Activated T-cell treated with anti-CD3 and anti-CD28 coated beads, Interleukin-2, amount 50 U/mL, for 72 hours (primary cell): Measurements from ENCODE around the gene ZG16B. TPM values are rescaled to one million over a fixed set of nuclear protein-coding genes. Genes with fewer than 3 reads are reported as not detected.

Source experiments
- ATAC-seq, 2 donors: fragments of 150-1000 bp; cut with Tn5 transposase; replicated peaks in 1 of 2; 2 replicates each; pipeline ENCODE4 v1.10.0; 2021; ENCODE audit warnings: moderate library complexity in 2 of 2, mild to moderate bottlenecking in 1 of 2
- DNase-seq, 2 donors: peaks; one replicate each; pipeline ENCODE4 v3.0.0; 2021 to 2022; ENCODE audit warnings: mixed read lengths in 1 of 2
- H3K27ac Mint-ChIP-seq: one replicate; pipeline ENCODE4 v1.8.0; 2022; ENCODE audit warnings: mild to moderate bottlenecking, moderate library complexity, mixed read lengths
- H3K27me3 Mint-ChIP-seq: one replicate; pipeline ENCODE4 v1.8.0; 2022; ENCODE audit warnings: low read depth, mixed read lengths
- H3K36me3 Mint-ChIP-seq, 2 donors: one replicate each; pipeline ENCODE4 v1.8.0; 2022; ENCODE audit warnings: mixed read lengths in 2 of 2, mild to moderate bottlenecking in 1 of 2; ENCODE audit not compliant: insufficient read depth in 2 of 2
- H3K4me1 Mint-ChIP-seq: one replicate; pipeline ENCODE4 v1.8.0; 2022; ENCODE audit warnings: low read depth, mixed read lengths
- H3K4me3 Mint-ChIP-seq, 2 donors: one replicate each; pipeline ENCODE4 v1.8.0; 2022; ENCODE audit warnings: mild to moderate bottlenecking in 2 of 2, mixed read lengths in 2 of 2, moderate library complexity in 2 of 2
- H3K9me3 Mint-ChIP-seq, 2 donors: one replicate each; pipeline ENCODE4 v1.8.0; 2022; ENCODE audit warnings: mixed read lengths in 2 of 2
- total RNA-seq, 2 donors: library from RNA; stranded (reverse); gene quantifications; one replicate each; pipeline ENCODE4 v1.2.3, GENCODE V29; 2022

ZG16B gene
- total RNA-seq, 2 donors from 2014 or later: 3.9 to 8.5 TPM

DNA sequence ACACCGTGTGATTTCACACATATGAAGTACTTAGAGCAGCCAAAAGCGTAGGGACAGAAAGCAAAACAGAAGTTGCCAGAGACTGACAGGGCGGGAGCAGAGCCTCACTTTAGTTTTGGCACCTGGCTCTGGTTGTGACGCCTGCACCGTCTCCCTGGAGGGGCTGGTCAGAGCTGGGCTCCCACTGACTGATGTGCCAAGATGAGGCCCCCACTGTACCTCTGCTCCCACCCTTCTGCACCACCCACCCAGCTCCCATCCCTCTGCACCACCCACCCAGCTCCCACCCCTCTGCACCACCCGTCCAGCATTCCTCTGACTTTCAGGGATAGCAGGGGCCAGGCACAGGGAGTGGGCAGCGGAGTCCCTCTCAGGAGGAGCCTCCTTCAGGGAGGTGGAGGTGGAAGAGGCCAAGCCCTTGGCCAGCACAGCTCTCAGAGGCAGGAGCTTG lies 16.3 kb upstream of the ZG16B start:
- H3K9me3 Mint-ChIP-seq: peaks cover 0 to 3% of the 10 kb centered on the region in 2 donors
- DNase-seq: no peak
- H3K27me3 Mint-ChIP-seq: peaks cover 7% of the 10 kb centered on the region
- no peaks in the 10 kb centered on the region for H3K4me1 Mint-ChIP-seq
- no peak overlapping the region for H3K4me3 Mint-ChIP-seq
- no peaks in the 10 kb centered on the region for H3K36me3 Mint-ChIP-seq
- no peak overlapping the region for H3K27ac Mint-ChIP-seq
- no peak for ATAC-seq

DNA sequence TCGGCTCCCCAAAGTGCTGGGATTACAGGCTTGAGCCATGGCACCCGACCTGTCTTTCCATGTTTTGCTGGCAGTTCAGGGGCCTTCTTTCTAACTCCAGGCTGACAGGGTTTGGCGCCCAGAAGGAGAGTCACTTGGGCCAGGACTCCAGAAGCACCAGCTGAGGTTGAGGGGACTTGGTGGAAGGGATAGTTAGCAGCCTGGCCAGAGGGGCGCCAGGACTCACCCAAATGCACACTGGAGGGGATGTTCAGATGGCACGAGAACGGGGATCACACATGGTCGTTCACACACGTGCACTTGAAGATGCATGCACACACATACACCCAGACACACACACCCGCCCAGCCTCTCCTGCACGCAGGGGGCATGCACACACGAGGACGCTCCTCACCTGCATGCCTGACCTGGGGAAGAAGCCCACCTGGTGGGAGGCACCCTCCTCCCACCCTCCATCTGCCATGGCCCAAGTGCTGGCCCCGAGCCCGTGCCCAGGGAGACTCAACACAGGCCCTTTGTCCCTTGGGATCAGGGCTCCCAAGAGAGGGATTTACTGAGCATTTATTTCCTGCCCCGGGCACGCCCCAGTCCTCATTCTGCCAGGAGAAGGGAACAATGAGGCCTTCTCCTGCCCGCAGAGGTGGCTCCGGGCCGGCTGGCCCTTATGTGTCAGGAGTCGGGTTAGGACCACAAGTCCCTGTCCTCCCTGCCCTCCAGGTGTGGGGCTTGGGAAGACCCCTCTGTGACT lies 15.4 kb upstream of the ZG16B start:
- Mint-ChIP-seq H3K4me3 (no peak overlapping the region), H3K9me3 (no peaks in the 10 kb centered on the region), H3K36me3 (no peaks in the 10 kb centered on the region), H3K4me1 (no peaks in the 10 kb centered on the region), H3K27me3 (no peaks in the 10 kb centered on the region), H3K27ac (no peak overlapping the region)
- DNase-seq: no peak
- no peak for ATAC-seq

DNA sequence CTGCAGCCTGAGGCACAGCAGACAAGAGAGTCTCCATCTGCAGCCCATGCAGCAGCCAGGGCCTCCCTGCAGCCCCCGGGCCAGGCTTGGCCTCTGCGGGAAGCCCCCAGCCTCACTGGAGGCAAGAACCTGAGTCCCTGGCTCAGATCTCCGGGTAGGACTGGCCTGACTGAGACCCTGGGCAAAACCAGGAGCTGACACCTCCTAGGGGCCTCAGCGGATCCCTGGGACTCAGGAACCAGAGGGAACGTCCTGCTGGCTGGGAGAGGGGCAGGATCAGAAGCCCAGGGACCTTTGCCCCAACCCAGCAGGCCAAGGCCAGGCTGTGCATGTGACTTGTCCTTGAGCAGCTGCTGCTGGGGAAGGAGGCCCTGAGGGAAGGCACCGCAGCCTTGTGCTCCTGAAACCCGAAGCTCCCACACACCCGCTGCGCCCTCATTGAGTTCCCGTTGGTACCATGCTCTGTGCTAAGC lies 14.8 kb upstream of the ZG16B start:
- Mint-ChIP-seq H3K27me3 (no peaks in the 10 kb centered on the region), H3K4me3 (no peak overlapping the region), H3K36me3 (no peaks in the 10 kb centered on the region), H3K9me3 (no peaks in the 10 kb centered on the region), H3K4me1 (no peaks in the 10 kb centered on the region), H3K27ac (no peak overlapping the region)
- ATAC-seq (no peak), DNase-seq (no peak)

GRCh38 chr16:2816751-2817339 lies 13.3 kb upstream of the ZG16B start, which contains the start of gene PRSS21:
TSS of gene PRSS21 (plus strand) at chr16:2817237. CDS start at chr16:2817269, 32 bp downstream.
- peak; percentile 27 to 40 for DNase-seq

GRCh38 chr16:2817340-2818271 lies 12.5 kb upstream of the ZG16B start:
- Mint-ChIP-seq H3K4me3 (no peak overlapping the region), H3K4me1 (no peaks in the 10 kb centered on the region), H3K36me3 (no peaks in the 10 kb centered on the region), H3K9me3 (no peaks in the 10 kb centered on the region), H3K27me3 (no peaks in the 10 kb centered on the region), H3K27ac (no peak overlapping the region)
- DNase-seq: no peak
- no peak for ATAC-seq

More at GRCh38 chr16:2816751-2817339, 13.3 kb upstream of the ZG16B start, which contains the start of gene PRSS21:
- no peaks in the 10 kb centered on the region for H3K4me1 Mint-ChIP-seq
- no peaks in the 10 kb centered on the region for H3K9me3 Mint-ChIP-seq
- ATAC-seq: peak; percentile 71 to 72
- no peak within 1 kb of the TSS for H3K27ac Mint-ChIP-seq
- no peaks in the 10 kb centered on the region for H3K27me3 Mint-ChIP-seq
- no peaks in the 10 kb centered on the region for H3K36me3 Mint-ChIP-seq
- peak within 1 kb of the TSS; percentile 16 to 52 for H3K4me3 Mint-ChIP-seq

DNA sequence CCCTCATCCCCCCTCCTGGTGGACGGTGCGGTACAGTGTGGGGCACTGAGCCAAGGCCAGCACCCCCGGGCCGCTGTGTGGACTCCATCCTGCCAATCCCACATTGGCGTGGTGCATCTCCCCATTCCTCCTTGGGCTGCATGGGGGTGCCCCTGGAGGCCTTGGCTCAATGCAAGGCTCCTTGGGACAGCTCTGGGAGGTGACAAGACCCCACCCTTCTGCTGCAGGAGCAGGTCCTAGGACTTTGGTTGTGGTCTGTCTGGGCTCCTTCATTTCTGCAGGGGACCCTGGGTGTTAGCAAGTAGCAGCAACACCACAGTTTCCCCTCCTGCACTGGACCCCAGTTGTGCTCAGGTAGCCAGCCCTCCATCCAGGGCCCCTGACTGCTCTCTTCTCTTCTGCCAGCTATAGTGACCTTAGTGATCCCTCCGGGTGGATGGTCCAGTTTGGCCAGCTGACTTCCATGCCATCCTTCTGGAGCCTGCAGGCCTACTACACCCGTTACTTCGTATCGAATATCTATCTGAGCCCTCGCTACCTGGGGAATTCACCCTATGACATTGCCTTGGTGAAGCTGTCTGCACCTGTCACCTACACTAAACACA lies 11.7 kb upstream of the ZG16B start:
- ATAC-seq (no peak), DNase-seq (no peak)
- Mint-ChIP-seq H3K9me3 (no peaks in the 10 kb centered on the region), H3K36me3 (no peaks in the 10 kb centered on the region), H3K4me1 (no peaks in the 10 kb centered on the region), H3K27ac (no peak overlapping the region), H3K4me3 (no peak overlapping the region), H3K27me3 (no peaks in the 10 kb centered on the region)

DNA sequence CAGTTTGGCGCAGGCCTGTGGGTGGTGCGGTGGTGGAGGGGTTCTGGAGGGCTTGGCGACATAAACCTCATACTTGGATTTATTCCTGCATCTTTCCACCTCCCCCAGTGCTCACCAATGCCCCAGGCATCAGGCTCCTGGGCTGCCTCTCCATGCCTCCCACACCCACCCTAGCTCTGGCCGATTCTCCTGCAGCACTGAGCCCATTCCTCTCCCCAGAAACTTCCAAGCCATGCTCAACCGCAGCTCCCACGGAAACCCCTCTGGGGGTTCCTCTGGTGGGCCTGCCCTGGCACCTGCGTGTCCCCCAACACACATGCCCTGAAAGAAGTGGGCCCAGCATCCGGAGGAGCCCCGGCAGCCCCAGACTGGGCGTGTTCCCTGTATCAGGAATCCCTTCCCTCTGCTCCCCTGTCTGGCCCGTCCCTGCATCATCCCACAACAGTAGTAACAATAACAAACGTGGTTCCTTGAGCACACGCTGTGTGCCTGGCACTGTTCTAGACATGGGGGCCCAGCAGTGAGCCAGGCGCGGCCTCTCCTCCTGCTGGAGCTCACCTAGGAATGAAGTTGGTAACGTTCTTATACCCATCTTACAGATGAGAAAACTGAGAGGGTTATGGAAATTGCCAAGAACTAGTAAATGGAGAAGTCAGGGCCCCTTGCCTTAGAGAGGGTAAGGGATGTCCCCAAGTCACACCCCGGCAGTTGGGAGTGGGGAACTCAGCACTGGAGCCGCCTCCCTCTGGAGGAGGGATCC lies 10.7 kb upstream of the ZG16B start:
- Mint-ChIP-seq H3K27me3 (no peaks in the 10 kb centered on the region), H3K9me3 (no peaks in the 10 kb centered on the region), H3K4me1 (no peaks in the 10 kb centered on the region), H3K4me3 (no peak overlapping the region), H3K36me3 (no peaks in the 10 kb centered on the region), H3K27ac (no peak overlapping the region)
- ATAC-seq (no peak), DNase-seq (no peak)

- Mint-ChIP-seq H3K27me3 (no peaks in the 10 kb centered on the region), H3K27ac (no peak overlapping the region), H3K4me1 (no peaks in the 10 kb centered on the region), H3K4me3 (no peak overlapping the region), H3K9me3 (no peaks in the 10 kb centered on the region), H3K36me3 (no peaks in the 10 kb centered on the region)
- ATAC-seq (no peak), DNase-seq (no peak)
These were observed 9.9 kb upstream of the ZG16B start for GRCh38 chr16:2819939-2820835.

DNA sequence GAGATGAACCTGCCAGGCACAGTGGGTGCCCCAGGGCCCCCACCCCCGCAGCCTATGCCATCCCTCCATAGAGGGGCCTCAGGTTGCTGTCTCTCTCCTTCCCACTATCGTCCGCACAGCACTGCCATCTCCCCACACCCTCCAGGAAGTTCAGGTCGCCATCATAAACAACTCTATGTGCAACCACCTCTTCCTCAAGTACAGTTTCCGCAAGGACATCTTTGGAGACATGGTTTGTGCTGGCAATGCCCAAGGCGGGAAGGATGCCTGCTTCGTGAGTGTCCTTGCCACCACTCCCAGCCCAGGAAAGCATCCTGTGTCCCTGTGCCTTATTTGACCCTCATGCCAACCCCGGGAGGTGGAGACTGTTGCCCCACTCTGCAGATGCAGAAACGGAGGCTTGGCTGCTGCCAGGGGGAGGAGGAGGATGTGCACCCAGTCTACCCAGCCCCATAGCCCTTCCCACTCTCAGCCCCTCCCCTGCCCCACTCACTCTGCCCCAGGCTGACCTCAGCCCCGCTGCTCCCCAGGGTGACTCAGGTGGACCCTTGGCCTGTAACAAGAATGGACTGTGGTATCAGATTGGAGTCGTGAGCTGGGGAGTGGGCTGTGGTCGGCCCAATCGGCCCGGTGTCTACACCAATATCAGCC lies 9.1 kb upstream of the ZG16B start:
- Mint-ChIP-seq H3K4me3 (no peak overlapping the region), H3K36me3 (no peaks in the 10 kb centered on the region), H3K9me3 (no peaks in the 10 kb centered on the region), H3K4me1 (no peaks in the 10 kb centered on the region), H3K27ac (no peak overlapping the region), H3K27me3 (no peaks in the 10 kb centered on the region)
- DNase-seq (no peak), ATAC-seq (no peak)

- no peak for ATAC-seq
- Mint-ChIP-seq H3K4me1 (no peaks in the 10 kb centered on the region), H3K4me3 (no peak overlapping the region), H3K36me3 (no peaks in the 10 kb centered on the region), H3K27me3 (no peaks in the 10 kb centered on the region), H3K9me3 (no peaks in the 10 kb centered on the region), H3K27ac (no peak overlapping the region)
- no peak for DNase-seq
These were observed 8.5 kb upstream of the ZG16B start for GRCh38 chr16:2821487-2822157.

DNA sequence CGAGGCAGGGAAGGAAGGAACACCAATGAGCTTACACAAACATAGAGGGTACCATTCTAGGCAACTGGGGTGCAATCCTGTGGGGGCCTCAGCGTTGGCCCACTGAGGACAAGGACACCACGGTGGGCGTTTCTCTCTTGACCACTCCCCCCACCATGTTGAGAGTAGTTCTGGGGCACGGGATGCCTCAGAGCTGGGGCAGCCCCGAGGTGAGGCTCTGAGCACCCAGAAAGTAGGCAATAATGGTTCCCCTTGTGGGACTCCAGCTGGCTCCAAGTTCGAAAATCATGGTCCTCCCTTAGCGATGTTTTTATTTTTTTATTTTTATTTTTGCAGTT lies 8.0 kb upstream of the ZG16B start:
- Mint-ChIP-seq H3K27ac (no peak overlapping the region), H3K4me3 (no peak overlapping the region), H3K36me3 (no peaks in the 10 kb centered on the region), H3K27me3 (no peaks in the 10 kb centered on the region), H3K9me3 (no peaks in the 10 kb centered on the region), H3K4me1 (no peaks in the 10 kb centered on the region)
- DNase-seq (no peak), ATAC-seq (no peak)
